Measurements from ENCODE around the gene BRAF. TPM values are rescaled to one million over a fixed set of nuclear protein-coding genes. Genes with fewer than 3 reads are reported as not detected.

The BRAF gene
- total and polyA plus RNA-seq, 4 donors, result 4.1 to 55.5 (median 29.9) TPM

GRCh38 chr7:140876519-140877248 is 48.0 kb downstream of the BRAF start:
- H3K4me1 ChIP-seq (ENCODE audit: control insufficient read depth in 1 of 2, insufficient read depth in 2 of 2, low read length in 2 of 2), result no peaks in the 10 kb centered on the region
- 44 to 49% methylated on average over 2 of the region's 2 CpGs for WGBS, 2 donors
- intact Hi-C loops (cut with DNase I), result no loop called here

GRCh38 chr7:140873434-140873833 is 51.3 kb downstream of the BRAF start:
- Histone ChIP-seq H3K36me3 (ENCODE audit: control insufficient read depth in 1 of 2, insufficient read depth in 2 of 2, low read length in 1 of 2) (no peaks in the 10 kb centered on the region), H3K4me1 (ENCODE audit: control insufficient read depth in 1 of 2, insufficient read depth in 2 of 2, low read length in 2 of 2) (no peaks in the 10 kb centered on the region), H3K4me3 (ENCODE audit: low read length in 2 of 2) (no peak overlapping the region), H3K9me3 (ENCODE audit: control insufficient read depth, low read length) (no peaks in the 10 kb centered on the region), H3K27ac (ENCODE audit: low read depth in 1 of 2, low read length in 2 of 2) (no peak overlapping the region), H3K27me3 (ENCODE audit: control insufficient read depth in 1 of 2, insufficient read depth in 2 of 2, low read length in 1 of 2) (no peaks in the 10 kb centered on the region)
- intact Hi-C loops (cut with DNase I), result no loop called here
- ATAC-seq (ENCODE audit: low FRiP score), result no peak
- 80 to 92% methylated on average over 4 of the region's 4 CpGs for WGBS, 2 donors
- no peak for DNase-seq

More at GRCh38 chr7:140876519-140877248, 48.0 kb downstream of the BRAF start:
- ATAC-seq (ENCODE audit: low FRiP score), result no peak
- Histone ChIP-seq H3K27ac (ENCODE audit: low read depth in 1 of 2, low read length in 2 of 2) (no peak overlapping the region), H3K27me3 (ENCODE audit: control insufficient read depth in 1 of 2, insufficient read depth in 2 of 2, low read length in 1 of 2) (no peaks in the 10 kb centered on the region), H3K9me3 (ENCODE audit: control insufficient read depth, low read length) (no peaks in the 10 kb centered on the region), H3K4me3 (ENCODE audit: low read length in 2 of 2) (no peak overlapping the region), H3K36me3 (ENCODE audit: control insufficient read depth in 1 of 2, insufficient read depth in 2 of 2, low read length in 1 of 2) (no peaks in the 10 kb centered on the region)
- no peak for DNase-seq

GRCh38 chr7:140870003-140870402 is 54.7 kb downstream of the BRAF start:
- intact Hi-C loops (cut with DNase I), result no loop called here
- Histone ChIP-seq H3K27me3 (ENCODE audit: control insufficient read depth in 1 of 2, insufficient read depth in 2 of 2, low read length in 1 of 2) (no peaks in the 10 kb centered on the region), H3K4me1 (ENCODE audit: control insufficient read depth in 1 of 2, insufficient read depth in 2 of 2, low read length in 2 of 2) (peaks cover 0 to 5% of the 10 kb centered on the region in 2 donors), H3K36me3 (ENCODE audit: control insufficient read depth in 1 of 2, insufficient read depth in 2 of 2, low read length in 1 of 2) (no peaks in the 10 kb centered on the region), H3K9me3 (ENCODE audit: control insufficient read depth, low read length) (no peaks in the 10 kb centered on the region), H3K4me3 (ENCODE audit: low read length in 2 of 2) (no peak overlapping the region), H3K27ac (ENCODE audit: low read depth in 1 of 2, low read length in 2 of 2) (no peak overlapping the region)
- DNase-seq (no peak), ATAC-seq (ENCODE audit: low FRiP score) (no peak)
- 41 to 54% methylated on average over 1 of the region's 1 CpG for WGBS, 2 donors

- no peak for ATAC-seq (ENCODE audit: low FRiP score)
These were observed 55.3 kb downstream of the BRAF start for GRCh38 chr7:140869430-140869829.

GRCh38 chr7:140867467-140868462 is 57.0 kb downstream of the BRAF start:
- H3K36me3 ChIP-seq (ENCODE audit: control insufficient read depth in 1 of 2, insufficient read depth in 2 of 2, low read length in 1 of 2), result no peaks in the 10 kb centered on the region
- intact Hi-C loops (cut with DNase I), result no loop called here
- no peaks in the 10 kb centered on the region for H3K9me3 ChIP-seq (ENCODE audit: control insufficient read depth, low read length)
- no peak overlapping the region for H3K27ac ChIP-seq (ENCODE audit: low read depth in 1 of 2, low read length in 2 of 2)
- no peak for DNase-seq
- WGBS, 2 donors, result 93 to 95% methylated on average over 5 of the region's 5 CpGs
- H3K27me3 ChIP-seq (ENCODE audit: control insufficient read depth in 1 of 2, insufficient read depth in 2 of 2, low read length in 1 of 2), result no peaks in the 10 kb centered on the region
- no peak overlapping the region for H3K4me3 ChIP-seq (ENCODE audit: low read length in 2 of 2)
- peaks cover 0 to 5% of the 10 kb centered on the region in 2 donors for H3K4me1 ChIP-seq (ENCODE audit: control insufficient read depth in 1 of 2, insufficient read depth in 2 of 2, low read length in 2 of 2)
- ATAC-seq (ENCODE audit: low FRiP score), result no peak

More at GRCh38 chr7:140869430-140869829, 55.3 kb downstream of the BRAF start:
- H3K4me1 ChIP-seq (ENCODE audit: control insufficient read depth in 1 of 2, insufficient read depth in 2 of 2, low read length in 2 of 2), result peaks cover 0 to 5% of the 10 kb centered on the region in 2 donors
- WGBS, 2 donors, result 97 to 98% methylated on average over 8 of the region's 8 CpGs
- intact Hi-C loops (cut with DNase I), result no loop called here
- no peak overlapping the region for H3K27ac ChIP-seq (ENCODE audit: low read depth in 1 of 2, low read length in 2 of 2)
- H3K9me3 ChIP-seq (ENCODE audit: control insufficient read depth, low read length), result no peaks in the 10 kb centered on the region
- H3K4me3 ChIP-seq (ENCODE audit: low read length in 2 of 2), result no peak overlapping the region
- H3K36me3 ChIP-seq (ENCODE audit: control insufficient read depth in 1 of 2, insufficient read depth in 2 of 2, low read length in 1 of 2), result no peaks in the 10 kb centered on the region
- no peak for DNase-seq
- no peaks in the 10 kb centered on the region for H3K27me3 ChIP-seq (ENCODE audit: control insufficient read depth in 1 of 2, insufficient read depth in 2 of 2, low read length in 1 of 2)

- Histone ChIP-seq H3K36me3 (ENCODE audit: control insufficient read depth in 1 of 2, insufficient read depth in 2 of 2, low read length in 1 of 2) (no peaks in the 10 kb centered on the region), H3K4me1 (ENCODE audit: control insufficient read depth in 1 of 2, insufficient read depth in 2 of 2, low read length in 2 of 2) (peaks cover 0 to 5% of the 10 kb centered on the region in 2 donors), H3K27ac (ENCODE audit: low read depth in 1 of 2, low read length in 2 of 2) (no peak overlapping the region), H3K27me3 (ENCODE audit: control insufficient read depth in 1 of 2, insufficient read depth in 2 of 2, low read length in 1 of 2) (no peaks in the 10 kb centered on the region), H3K9me3 (ENCODE audit: control insufficient read depth, low read length) (no peaks in the 10 kb centered on the region), H3K4me3 (ENCODE audit: low read length in 2 of 2) (no peak overlapping the region)
- ATAC-seq (ENCODE audit: low FRiP score) (no peak), DNase-seq (no peak)
- intact Hi-C loops (cut with DNase I), result no loop called here
These were observed 57.8 kb downstream of the BRAF start for GRCh38 chr7:140866926-140867325.

GRCh38 chr7:140864732-140865131 is 60.0 kb downstream of the BRAF start:
- WGBS, 2 donors, result 96% methylated on average over 3 of the region's 3 CpGs
- no peak overlapping the region for H3K4me3 ChIP-seq (ENCODE audit: low read length in 2 of 2)
- no peak overlapping the region for H3K27ac ChIP-seq (ENCODE audit: low read depth in 1 of 2, low read length in 2 of 2)
- no peaks in the 10 kb centered on the region for H3K27me3 ChIP-seq (ENCODE audit: control insufficient read depth in 1 of 2, insufficient read depth in 2 of 2, low read length in 1 of 2)
- H3K36me3 ChIP-seq (ENCODE audit: control insufficient read depth in 1 of 2, insufficient read depth in 2 of 2, low read length in 1 of 2), result no peaks in the 10 kb centered on the region
- DNase-seq, result no peak
- intact Hi-C loops (cut with DNase I), result no loop called here
- no peak for ATAC-seq (ENCODE audit: low FRiP score)
- no peaks in the 10 kb centered on the region for H3K9me3 ChIP-seq (ENCODE audit: control insufficient read depth, low read length)
- peaks cover 0 to 10% of the 10 kb centered on the region in 2 donors for H3K4me1 ChIP-seq (ENCODE audit: control insufficient read depth in 1 of 2, insufficient read depth in 2 of 2, low read length in 2 of 2)

GRCh38 chr7:140863867-140864266 is 60.9 kb downstream of the BRAF start:
- WGBS, 2 donors, result 96 to 97% methylated on average over 4 of the region's 4 CpGs
- no peaks in the 10 kb centered on the region for H3K36me3 ChIP-seq (ENCODE audit: control insufficient read depth in 1 of 2, insufficient read depth in 2 of 2, low read length in 1 of 2)

More at GRCh38 chr7:140863867-140864266, 60.9 kb downstream of the BRAF start:
- Histone ChIP-seq H3K4me3 (ENCODE audit: low read length in 2 of 2) (no peak overlapping the region), H3K27me3 (ENCODE audit: control insufficient read depth in 1 of 2, insufficient read depth in 2 of 2, low read length in 1 of 2) (no peaks in the 10 kb centered on the region), H3K4me1 (ENCODE audit: control insufficient read depth in 1 of 2, insufficient read depth in 2 of 2, low read length in 2 of 2) (peaks cover 0 to 10% of the 10 kb centered on the region in 2 donors), H3K27ac (ENCODE audit: low read depth in 1 of 2, low read length in 2 of 2) (no peak overlapping the region), H3K9me3 (ENCODE audit: control insufficient read depth, low read length) (no peaks in the 10 kb centered on the region)
- ATAC-seq (ENCODE audit: low FRiP score) (no peak), DNase-seq (no peak)
- intact Hi-C loops (cut with DNase I), result no loop called here

All from aorta (tissue), 5 donors.